ENCODE measurements around the gene VWA8.

Gene VWA8

DNA sequence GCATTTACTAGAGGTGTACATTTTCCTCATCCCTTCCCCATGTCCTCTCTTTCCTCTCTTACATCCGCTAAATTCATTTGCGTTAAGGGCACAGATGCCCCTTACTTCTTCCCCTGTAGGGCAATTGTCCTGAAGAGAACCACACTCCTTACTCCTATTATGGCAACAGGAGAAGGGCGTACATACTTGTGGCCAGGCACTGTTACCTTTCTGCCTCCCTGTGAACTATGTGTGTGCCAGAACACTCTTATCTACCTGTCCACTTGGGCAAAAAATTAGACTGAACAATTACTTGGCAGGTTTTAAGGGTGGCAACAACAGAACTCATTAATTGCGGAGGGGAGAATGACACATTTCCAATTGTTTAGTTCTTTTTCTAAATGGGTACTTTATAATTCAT, 351.1 kb downstream of the VWA8 start:
- DNase-seq = no peak

DNA sequence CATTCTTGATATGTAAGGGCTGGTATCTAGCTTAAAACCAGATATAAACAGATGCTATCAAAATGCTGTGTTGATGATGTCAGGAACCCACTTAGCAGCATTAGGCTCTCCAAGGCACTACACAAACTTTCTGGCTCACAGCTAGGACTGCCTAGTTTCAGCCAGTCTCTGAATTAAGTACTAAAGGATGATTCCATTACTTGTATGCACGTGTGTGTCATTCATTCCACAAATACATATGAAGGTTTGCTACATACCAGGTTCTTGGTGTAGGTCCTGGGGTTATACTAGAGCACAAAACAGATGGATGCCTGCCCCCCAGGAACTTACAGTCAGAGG, 352.1 kb downstream of the VWA8 start:
- no peak for DNase-seq

DNA sequence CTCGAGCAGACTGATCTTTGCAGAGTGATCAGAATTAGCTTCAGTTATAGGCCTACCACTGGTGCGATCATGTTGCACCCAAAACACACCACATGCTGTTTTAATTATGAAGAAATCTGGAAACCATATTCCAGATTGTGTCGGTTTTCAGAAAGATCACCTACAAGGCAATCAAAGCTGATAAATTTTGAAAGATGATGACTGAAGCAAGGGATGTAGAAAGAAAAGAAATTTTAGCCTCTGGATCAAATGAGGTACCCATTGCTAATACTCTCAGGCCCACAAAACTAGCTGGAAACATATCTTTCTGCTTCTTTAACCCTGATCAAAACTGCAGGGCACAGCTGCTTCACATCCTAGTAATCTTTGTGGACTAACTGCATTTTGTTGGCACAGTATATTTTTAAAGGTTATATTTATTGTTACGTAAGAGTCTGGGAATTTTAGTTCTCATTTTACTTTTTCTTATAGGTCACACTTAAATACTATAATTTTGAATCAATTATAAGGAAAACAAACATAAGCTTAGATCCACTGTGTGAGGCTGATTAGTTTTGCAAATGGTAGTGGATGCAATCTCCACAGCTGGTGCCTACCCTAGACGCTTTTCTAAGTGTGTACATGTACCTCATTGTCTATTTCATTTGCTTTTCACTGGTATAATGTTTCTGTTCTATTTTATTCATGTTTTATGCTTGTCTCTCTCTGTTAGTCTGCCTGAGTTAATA, 352.6 kb downstream of the VWA8 start:
- DNase-seq = no peak

- no peak for DNase-seq
Measured at GRCh38 chr13:41606646-41607045, 354.3 kb downstream of the VWA8 start.

- DNase-seq = no peak
Measured at GRCh38 chr13:41605319-41606285, 355.3 kb downstream of the VWA8 start.

- DNase-seq = no peak
Measured at GRCh38 chr13:41603917-41604316, 357.0 kb downstream of the VWA8 start.

DNA sequence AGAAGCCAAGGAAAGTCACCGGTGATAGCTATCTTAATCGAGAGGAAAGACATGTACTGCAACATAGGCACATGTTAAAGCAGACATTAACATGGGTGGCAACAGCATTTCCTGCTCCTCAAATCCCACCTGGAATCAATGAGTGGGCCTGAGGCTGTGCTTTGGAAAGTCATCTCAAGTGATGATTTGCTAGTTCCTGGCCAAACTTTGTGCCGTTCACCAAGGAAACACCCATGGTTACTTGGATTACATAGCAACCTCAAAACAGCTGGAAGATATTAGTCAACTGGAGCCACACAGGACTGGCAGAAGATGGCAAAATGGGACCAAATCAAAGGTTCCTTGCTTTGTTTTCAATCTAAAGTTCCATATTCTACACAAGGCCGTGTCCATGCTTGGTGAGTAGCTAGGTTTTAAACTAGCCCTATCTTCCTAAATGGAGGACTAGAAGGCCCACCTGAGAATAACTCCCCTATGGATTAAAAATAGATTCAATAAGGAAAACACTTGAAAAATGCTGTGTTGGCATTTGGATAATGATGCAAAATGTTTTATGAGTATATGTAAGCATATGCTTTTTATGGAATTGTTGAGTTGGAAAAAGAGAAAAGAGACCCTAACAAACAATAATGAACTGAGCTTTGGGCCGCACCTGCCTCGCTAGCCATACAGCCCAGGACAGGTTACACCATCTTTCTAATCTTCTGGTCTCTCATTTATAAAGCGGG, 359.0 kb downstream of the VWA8 start:
- no peak for DNase-seq

DNA sequence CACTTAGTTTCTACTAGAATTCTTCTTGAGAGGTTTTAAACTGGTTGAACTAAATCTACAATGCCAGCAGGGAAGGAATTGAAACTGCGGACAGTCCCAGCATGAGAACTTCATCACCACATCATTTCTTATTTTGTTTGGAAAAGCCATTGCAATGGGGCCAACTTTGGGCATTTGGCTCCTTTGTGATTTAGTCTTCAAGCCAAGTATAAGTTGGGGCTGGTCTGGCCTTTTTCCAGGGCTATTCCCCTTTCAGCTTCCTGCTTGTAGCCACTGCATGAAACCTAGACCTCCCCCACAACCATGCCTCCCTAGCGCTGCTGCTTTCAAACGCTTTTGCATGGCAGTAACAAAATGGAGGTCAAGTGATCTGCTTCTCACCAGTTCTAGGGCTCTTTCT, 361.3 kb downstream of the VWA8 start:
- no peak for DNase-seq

GRCh38 chr13:41597348-41598041, 363.4 kb downstream of the VWA8 start:
- DNase-seq = no peak

GRCh38 chr13:41596190-41596589, 364.7 kb downstream of the VWA8 start:
- DNase-seq = no peak

DNA sequence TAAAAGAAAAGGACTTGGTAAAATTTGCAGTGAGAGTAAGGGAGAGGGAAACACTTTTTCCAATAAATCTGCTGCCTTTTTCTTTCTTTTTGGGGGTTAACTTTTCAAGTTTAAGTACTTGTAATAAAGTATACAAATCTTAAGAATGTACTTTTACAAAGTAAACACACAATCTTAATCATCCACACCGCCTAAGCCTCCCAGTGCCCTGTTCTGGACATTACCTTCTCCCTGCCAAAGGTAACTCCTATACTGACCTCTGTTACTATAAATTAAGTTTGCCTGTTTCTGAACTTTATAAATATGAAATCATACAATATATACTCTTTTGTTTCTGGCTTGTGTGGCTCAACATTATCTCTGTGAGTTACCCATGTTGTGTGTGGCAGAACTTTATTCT, 365.6 kb downstream of the VWA8 start:
- no peak for DNase-seq

- peak; percentile 76 for DNase-seq
Measured at GRCh38 chr13:41590643-41591042, 370.3 kb downstream of the VWA8 start.

DNA sequence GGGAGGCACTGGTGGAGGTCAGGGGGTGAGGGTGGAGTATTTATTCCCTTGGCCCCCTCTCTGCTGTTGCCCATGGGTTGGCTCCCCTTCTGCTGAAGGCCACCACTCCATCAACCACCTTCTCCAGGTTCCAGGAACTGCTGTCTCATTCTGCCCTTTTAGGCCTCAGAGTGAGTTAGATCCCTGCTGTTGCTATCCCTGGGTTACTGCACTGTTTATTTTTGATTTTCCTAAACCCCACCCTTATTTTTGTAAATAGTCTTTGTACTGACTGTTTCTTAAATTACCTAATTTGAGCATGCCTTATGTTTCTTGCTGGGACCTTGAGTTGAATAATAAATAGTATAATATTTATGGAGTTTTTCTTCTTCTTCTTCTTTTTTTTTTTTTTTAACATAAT, 370.8 kb downstream of the VWA8 start:
- no peak for DNase-seq

DNA sequence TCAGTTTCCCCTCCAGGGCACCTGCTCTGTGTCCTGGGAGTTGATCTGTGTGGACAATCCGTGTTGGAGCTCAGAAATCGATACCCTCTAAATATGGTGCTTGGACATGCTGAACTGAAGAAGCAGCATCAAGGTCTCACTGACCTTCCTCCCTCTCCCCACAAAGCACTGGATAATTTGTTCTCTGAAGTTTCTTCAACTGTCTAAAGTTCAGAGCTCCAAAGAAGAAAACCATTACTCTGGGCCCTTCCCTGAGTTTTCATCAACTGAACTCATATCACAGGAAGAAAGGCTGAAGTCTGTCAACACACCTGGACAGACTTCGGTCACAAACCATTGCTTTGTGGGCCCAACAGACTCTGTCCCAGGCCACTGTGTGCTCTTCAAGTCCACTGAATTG, 371.5 kb downstream of the VWA8 start:
- DNase-seq = no peak

DNA sequence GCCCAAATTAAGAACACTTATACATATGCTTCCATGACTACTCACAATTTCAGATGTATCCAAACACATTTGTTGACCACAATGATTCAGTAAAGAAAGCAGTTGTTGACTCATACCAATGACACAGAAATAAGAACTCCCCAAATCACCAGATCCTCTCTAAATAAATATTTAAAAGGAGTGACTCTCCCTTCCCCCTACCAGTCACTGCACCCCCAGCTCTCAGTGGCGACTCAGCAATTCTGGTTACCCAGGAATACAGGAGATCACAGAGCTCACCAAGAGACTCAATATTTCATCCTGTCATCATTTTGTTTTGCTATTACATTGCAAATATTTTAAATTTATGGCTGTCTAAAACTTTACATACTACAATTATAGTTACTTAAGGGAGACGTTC, 372.0 kb downstream of the VWA8 start:
- DNase-seq = no peak

DNA sequence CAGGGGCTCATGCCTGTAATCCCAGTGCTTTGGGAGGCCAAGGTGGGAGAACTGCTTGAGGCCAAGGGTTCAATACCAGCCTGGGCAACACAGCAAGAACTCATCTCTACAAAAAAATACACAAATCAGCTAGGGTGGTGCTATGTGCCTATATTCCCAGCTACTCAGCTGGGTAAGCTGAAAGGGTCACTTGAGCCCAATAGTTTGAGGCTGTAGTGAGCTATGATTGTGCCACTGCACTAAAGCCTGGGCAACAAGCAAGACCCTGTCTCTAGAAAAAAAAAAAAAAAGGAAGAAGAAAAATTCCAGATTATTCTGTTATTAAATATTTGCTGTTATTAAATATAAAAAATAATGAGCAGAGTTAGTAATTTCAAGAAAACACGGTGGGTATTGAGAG, 372.5 kb downstream of the VWA8 start:
- no peak for DNase-seq

DNA sequence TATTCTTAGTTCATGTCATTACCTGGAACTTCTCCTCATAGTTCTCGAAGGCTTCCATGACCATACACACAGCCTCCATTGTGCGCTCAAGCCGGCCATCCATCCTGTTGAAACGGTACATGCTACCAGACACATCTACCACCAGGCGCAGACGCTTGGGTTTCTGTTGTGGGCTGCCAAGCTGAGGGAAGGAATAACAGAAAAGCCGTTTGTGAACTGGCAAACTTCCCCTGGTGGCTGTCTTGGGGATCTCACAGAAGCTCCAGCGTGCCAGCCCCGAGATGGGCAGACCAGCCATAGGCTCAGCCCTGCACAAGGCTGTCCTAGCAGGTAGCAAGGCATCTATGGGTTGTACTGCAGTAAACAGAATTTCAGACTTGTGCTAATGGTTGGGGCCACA, 373.4 kb downstream of the VWA8 start:
- no peak for DNase-seq

GRCh38 chr13:41586216-41586615, 374.7 kb downstream of the VWA8 start:
- no peak for DNase-seq

- DNase-seq = no peak
Measured at GRCh38 chr13:41582027-41582463, 378.9 kb downstream of the VWA8 start.

GRCh38 chr13:41580345-41580744, 380.6 kb downstream of the VWA8 start:
- no peak for DNase-seq

DNA sequence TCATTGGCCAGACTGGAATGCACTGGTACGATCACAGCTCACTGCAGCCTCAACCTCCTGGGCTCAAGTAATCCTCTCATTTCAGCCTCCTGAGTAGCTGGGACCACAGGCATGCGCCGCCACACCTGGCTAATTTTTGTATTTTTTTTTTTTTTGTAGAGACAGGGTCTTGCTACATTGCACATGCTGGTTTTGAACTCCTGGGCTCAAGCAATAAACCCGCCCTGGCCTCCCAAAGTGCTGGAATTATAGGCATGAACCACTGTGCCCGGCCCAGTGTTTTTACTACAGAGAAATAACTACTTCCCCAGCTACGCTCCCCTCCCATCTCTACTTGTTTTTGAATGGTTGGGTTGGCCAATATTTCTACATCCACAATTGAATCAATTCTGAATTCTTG, 381.0 kb downstream of the VWA8 start:
- DNase-seq = no peak

- no peak for DNase-seq
Measured at GRCh38 chr13:41579168-41579567, 381.7 kb downstream of the VWA8 start.

GRCh38 chr13:41578371-41578770, 382.5 kb downstream of the VWA8 start:
- no peak for DNase-seq
